Measurements from ENCODE around the gene RPRD2.

Gene RPRD2

DNA sequence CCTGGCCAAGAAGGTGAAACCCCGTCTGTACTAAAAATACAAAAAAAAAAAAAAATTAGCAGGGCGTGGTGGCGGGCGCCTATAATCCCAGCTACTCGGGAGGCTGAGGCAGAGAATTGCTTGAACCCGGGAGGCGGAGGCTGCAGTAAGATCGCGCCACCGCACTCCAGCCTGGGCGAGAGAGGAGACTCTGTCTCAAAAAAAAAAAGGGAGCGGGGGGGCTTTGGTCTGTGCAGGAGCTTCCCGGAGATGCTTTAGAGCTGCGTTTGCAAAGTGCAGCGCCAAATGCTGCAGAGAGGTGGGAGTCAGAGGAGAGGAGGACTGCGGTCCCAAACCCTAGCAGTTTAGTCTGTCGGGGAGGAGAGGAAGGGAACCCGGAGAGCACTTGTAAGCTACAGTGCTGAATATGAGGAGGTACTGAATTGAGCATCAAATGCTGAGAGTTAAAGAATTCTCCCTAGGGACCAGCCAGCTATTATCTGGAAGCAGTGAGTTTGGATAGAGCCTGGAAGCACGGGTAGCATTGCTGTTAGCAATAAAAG, 152.2 kb downstream of the RPRD2 start:
- no peak for FAIRE-seq

GRCh38 chr1:150516616-150517015, 152.7 kb downstream of the RPRD2 start:
- FAIRE-seq: no peak

- no peak for FAIRE-seq
Observed at GRCh38 chr1:150521196-150521968, 157.4 kb downstream of the RPRD2 start.

GRCh38 chr1:150525348-150525747, 161.4 kb downstream of the RPRD2 start:
- no peak for FAIRE-seq
